NOMO-1 treated with DMSO at 0.1 percent for 48 hours (cell line): ENCODE results near the gene PRKCH.

Source experiments
- DNase-seq: peaks from one replicate; lab custom pipeline; 2025; ENCODE audit not compliant: unreplicated experiment; lab: John Stamatoyannopoulos, UW

Gene PRKCH

DNA sequence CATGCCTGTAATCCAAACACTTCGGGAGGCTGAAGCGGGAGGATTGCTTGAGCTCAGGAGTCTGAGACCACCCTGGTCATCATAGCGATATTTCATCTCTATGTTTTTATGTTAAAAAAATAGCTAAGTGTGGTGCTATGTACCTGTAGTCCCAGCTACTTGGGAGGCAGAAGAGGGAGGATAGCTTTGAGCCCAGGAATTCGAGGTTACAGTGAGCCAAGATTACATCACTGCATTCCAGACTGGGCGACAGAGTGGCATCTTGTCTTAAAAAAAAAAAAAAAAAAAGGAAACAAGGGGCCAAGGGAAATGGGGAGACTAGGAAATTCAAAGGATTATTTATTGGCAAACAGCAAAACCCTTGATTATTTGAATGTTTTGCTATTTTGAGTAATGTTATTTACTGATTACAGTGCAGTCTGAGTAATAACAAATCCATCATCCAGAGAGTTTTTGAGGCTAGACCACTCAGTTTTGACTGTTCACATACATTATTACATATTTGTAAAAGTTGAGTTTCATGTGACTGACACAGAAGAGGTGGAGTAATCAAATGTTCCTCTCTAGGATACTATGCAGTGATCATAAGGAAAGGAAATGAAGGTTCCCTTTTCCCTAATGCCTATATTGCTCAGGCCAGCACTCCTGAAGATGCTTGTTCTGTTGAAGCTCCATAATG lies 40.8 kb downstream of the PRKCH start:
- DNase-seq = no peak

DNA sequence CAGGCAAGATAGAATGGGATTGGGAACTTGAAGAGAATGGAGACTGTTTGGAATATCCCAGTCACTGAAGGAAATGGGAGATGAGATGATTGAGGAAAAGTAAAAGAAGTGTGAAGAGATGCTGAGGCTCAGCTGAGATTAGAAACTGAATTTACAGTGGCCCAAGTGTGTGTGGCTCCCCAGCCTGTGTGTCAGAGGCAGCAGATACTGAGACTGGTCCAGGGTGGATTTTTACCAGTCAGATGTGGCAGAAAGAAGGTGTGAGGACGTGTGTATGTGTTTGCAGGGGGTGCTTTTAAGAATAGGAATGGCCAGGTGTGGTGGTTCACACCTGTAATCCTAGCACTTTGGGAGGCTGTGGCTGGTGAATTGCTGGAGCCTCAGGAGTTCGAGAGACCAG lies 42.9 kb downstream of the PRKCH start:
- DNase-seq = no peak

DNA sequence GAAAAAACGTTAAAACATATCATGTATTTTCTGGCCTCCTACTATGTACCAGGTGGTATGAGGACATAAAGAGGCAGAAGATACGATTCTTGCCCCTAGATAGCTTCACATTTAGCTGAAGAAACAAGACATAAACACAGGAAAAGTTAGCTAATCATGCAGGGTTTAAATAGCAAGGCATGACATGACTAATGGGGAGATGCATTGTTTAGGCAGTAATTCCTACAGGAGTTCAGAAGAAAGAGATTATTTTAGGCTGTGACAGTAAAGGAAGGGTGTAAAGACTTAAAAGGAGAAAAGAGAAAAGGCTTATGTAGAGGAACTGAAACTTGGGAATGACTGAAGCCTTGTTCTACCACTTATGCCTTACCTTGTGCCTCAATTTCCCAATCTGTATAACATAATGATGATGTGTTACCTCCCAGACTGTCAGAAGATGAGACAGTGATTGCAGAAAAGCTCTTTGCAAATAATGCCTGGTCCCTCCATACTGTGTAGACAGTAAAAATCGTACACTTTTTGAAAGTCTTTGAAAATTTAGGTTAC lies 44.4 kb downstream of the PRKCH start:
- no peak for DNase-seq

DNA sequence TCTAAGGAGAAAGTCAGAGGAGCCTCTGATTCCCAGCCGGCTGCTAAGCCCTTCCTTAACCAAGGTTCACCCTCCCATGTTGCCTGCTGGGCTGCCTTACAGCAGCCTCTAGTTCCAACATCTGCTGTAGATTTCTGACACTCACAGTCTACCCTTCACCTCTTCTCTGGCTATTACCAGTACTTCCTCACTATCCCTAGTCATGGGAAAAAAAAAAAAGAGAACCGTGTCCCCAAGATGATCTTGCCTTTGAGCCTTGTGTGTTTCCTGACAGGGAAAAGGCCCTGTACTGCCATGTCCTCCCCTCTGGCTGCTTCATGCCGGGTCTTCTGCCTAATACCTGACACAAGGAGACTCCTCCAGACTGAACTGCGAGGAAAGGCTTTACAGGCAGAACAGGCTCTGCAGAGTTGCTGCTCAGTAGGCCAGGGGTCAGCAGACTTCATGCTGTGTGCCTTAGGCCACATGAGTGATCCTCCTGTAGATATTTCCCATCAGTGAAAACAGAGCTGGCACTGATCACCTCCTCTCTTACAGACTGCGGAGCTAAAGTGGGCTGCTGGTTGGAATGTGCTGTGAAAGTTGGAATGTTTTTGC lies 46.8 kb downstream of the PRKCH start:
- DNase-seq = no peak

DNA sequence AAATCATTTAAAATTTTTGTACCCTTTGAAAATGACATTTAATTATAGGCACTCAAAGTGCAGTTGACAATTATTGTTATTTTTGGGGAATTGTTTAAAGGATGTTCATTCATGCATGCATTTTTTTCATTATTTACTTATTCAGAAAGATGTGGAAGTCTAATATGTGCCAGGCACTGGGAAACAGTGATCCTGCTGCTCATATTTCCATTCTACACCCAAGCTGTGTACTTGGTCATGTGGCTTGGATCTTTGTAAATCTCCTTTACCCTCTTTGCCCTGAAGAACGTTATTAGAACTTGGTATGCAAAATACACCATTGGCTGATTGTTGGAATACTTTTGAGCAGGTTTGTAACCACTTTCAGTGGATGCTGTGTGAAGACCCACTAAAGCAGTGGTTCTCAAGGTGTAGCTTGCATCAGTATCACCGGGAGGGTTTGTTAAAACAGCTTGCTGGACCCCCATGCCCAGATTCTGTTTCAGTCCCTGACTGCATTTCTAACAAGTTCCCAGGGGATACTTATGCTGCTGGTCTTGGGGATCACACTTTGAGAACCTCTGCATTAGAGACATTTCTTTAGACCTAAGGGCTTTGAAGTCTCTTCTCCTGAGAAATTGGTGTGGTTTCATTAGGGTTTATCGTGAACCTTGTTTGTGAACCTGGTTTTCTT lies 47.5 kb downstream of the PRKCH start:
- no peak for DNase-seq

DNA sequence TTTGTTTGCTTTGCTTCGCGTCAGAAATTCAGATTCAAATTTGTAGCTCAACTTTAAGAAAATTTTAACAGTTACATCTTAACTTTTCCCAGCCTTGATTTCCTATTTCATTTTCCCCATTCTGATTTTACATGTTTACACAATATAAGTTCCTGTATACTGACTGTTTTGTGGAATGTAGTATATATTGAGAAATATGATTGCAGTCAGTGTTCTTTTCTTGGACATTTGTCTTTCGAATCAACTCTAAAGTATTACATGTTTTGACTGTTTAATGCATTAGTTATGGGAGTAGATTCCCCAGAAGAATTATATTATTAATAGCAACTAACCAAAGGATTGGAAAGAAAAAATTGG lies 48.1 kb downstream of the PRKCH start:
- DNase-seq = no peak

DNA sequence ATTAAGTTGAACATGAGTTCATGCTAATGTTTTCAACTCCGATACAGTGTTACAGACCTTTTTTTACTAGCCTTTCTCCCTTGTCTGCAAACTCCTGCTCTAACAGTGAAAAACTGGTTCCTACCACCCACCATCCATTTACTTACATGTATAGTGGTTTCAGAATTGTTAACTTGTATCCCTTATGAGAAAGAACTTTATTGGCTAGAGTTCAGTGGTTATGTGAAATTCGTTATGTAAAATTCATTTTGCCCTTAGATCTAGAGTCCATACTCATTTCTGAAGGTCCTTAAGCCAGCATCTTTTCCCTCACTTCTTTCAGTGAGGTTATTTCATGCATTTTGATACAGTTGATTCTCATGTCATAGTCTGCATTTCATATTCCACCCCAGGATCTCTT lies 51.0 kb downstream of the PRKCH start:
- no peak for DNase-seq

DNA sequence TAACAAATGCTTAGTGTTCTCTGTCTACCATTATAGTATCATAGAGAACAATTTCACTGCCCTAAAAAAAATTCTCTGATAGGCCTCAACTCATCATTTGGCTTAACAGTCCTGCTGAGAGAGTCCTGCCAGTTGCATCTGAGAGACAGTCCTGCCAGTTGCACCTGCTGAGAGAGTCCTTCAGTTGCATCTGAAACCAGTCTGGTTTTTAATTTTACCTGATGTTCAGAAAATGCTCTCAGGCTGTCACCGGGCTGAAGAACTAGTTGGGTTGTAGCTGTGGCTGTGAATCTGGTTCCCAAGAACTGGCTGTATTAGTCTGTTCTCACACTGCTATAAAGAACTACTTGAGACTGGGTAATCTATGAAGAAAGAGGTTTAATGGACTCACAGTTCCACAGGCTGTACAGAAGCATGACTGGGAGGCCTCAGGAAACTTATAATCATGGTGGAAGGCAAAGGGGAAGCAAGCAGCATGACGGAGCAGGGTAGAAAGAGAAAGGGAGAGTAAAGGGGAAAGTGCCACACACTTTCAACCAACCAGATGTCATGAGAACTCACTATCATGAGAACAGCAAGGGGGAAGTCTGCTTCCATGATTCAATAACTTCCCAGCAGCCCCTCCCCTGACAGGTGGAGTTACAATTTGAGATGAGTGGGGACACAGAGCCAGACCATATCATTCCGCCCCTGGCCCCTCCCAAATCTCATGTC lies 51.6 kb downstream of the PRKCH start:
- DNase-seq = no peak

DNA sequence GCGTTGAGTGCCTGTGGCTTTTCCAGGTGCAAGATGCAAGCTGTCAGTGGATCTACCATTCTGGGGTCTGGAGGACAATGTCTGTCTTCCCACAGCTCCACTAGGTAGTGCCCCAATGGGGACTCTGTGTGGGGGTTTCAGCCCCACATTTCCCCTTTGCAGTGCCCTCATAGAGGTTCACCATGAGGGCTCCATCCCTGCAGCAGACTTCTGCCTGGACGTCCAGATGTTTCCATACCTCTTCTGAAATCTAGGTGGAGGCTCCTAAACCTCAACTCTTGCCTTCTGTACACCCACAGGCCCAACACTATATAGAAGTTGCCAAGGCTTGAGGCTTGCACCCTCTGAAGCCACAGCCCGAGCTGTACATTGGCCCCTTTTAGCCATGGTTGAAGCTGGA lies 52.9 kb downstream of the PRKCH start:
- no peak for DNase-seq

DNA sequence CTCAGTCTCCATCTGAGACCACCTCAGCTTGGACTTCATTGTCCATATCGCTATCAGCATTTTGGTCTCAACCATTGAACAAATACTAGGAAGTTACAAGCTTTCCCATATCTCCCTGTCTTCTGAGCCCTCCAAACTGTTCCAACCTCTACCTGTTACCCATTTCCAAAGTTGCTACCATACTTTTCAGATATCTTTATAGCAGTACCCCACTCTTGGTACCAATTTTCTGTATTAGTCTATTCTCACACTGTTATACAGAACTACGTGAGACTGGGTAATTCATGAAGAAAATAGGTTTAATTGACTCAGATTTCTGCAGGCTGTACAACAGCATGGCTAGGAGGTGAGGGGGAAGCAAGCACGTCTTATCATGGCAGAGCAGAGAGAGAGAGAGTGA lies 53.8 kb downstream of the PRKCH start:
- DNase-seq = no peak

DNA sequence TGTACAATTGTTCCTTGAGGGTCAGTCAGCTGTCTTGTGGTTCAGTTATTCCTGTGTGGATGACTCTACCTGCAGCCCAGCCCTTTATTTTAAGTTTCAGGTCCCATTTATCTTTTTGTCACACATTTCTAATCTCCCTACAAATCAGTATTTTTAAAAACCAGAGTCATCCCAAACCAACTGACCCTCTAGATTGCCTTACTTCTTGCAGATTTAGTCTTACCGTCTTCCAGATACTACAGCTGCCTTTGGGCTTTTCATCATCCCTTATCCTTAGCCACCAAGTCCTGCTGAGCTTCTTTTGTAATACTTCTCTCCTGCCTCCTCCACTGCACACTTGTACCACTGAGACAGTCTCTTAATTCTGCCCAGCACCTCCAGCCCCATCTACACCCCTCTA lies 54.9 kb downstream of the PRKCH start:
- DNase-seq = no peak

DNA sequence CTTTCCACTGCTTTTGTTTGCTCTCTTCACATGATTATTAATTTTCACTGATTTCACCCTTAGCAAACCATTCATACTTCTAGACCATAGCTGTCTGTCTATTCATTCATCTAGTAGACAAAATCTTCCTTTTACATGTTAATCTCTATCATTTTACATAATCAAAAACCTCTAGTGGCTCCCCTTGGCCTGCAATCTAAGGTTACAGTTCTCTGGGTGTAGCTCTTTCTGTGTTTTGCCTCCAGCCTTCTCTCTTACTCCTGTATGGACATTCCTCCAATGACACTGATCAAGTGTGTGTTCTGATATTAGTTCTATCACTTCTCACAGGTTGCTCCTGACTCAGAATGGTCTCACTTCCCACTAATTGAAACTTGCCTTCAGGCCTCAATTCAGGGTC lies 56.4 kb downstream of the PRKCH start:
- no peak for DNase-seq

DNA sequence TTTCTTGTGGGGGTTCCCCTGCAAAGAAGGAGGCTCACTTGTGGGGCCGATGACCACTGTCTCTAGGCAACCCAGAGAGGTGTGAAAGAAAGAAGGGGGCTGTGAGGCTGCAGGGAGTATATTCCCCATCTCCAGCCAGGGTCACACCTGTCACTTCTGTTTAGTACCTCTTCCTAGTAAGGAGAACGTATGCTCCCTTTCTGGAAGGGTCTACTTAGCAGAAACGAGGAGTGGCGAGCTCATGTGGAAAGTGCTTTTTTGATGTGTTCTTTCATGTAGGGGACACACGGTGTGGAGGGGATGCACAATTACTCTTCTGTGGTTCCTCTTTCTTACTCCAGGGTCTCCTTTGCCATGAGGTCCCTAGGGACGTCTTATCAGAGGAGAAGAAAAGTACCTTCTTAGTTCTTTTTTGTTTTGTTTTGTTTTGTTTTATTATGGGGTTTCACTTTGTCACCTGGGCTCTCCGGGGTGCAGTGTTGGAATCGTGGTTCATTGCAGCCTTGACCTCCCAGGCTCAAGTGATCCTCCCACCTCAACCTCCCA lies 58.3 kb downstream of the PRKCH start:
- no peak for DNase-seq

DNA sequence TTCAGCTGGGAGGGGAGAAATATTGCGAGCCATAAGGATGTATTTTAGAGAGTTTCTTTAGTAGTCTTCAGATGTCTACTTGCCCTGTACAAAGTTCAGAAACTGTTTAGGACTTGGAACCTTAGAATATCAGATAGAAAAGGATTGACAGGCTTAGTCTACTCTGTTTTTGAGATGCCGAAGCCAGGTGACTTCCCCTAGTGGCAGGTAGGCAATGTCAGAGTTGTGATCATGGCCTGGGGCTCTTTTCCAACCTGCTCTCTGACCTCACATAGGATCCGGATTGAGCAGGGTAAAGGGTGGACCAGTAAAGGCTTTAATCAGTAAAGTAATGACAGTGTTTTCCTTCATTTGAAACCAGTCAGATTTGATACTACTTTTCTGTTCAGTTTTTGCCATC lies 59.6 kb downstream of the PRKCH start:
- no peak for DNase-seq

DNA sequence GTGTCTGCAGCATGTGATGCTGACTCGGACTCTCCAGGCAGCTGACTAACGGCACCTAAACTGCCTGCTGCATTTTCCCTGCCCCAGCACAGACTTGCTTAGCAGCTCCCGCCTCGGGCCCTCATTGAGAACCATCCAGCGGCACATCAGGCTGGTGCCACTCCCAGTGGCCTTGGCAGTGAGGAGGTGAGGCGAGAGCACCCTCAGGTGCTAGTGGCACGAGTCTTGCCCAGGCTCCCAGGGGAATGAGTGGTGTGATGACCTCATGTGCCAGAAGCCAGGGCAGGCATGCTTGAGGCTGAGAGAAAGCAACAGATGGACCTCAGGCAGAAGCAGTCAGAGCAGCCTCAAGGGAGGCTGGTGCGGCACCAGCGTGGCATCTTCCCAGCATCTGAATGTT lies 60.2 kb downstream of the PRKCH start:
- no peak for DNase-seq

DNA sequence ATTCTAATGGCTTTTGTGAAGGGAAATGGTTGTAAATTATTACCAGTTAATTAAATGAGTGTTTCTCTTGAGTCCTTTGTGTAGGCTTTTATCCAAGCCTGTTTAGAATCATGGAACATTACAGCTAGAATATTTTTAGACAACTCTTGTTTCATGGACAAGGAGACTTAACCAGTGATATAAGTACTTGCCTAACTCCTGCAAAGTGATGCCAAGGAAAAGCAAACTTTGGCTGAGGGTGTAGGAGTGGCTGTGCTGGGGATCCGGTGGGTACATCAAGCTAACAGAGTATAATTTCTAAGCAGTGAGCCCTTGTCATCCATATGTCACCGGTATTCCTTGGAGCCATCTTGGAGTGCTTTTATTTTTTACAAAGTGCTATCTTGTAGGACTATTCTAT lies 61.5 kb downstream of the PRKCH start:
- no peak for DNase-seq

DNA sequence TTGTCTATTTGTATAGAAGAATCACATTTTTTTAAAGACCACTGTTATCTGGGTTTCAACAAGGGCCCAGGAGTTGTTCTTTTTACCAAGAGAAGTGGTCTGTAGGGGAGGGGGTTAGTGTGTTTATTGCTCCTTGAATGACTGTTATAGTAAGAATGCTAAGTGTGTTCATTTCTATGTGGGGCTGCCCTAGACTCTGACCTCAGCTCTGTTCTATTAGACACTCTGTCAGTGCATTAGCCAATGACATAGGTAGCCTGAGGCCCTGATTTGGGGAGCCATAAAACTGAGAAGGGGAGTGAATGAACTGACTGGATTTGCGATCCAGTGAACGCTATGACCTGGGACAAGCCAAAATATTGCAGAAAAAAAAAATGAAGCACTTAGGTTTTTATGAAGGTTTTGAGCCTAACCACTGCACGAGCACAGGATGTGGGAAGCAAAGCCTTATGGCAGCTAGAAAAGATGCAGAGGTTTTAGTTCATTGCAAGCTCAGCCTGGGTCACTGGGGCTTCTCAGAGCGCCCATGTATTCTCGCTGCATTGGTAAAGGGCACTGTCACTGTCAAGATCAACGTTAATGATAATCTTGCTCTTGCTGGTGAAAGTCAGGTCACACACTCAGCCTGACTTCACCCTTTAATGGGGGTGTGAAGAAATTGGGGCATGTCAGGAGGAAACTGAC lies 63.8 kb downstream of the PRKCH start:
- no peak for DNase-seq

DNA sequence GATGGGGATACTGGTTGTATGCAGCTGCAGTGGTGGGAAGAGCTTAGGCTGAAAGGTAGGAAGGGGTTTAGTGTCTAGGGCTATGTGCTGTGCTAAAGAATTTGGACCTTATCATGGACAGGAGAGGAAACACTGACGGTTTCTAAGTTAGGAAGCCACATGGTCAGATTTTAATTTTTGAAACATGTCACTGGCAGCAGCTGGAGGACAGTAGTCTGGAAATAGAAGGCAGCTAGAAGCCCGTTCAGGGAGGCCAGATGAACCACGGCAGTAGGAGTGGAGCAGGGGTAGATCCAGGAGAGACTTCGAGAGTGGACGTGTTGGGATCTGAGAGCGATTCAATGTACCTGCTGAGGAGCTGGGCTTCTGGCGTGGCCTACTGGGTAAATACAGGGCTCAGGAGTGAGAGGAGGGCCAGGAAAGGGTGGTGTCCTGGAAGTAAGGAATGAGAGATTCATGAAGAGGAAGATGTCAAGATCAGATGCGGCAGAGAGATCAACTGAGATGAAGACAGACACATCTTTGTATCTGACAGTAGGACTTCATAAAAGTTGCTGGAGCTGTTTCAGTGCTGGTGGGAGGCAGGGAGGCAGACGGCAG lies 64.9 kb downstream of the PRKCH start:
- no peak for DNase-seq

DNA sequence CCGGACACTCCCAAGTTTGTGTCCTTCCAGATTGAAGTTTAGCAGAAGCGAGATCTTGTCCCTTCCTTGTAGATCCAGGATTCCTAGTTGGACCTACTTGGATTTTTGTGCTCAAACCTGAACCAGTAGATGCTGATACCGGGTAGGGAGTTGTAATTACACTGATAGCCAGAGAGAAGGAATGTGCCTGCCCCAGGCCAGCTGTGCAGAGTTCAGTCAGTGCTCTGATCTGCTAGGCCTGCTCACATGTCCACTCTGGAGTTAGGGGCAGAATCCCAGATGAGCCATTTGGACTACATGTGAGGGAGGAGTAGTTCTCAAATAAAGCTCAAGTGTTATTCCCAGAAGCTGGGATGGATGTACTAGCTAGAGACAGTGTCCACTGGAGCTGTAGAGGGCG lies 65.7 kb downstream of the PRKCH start:
- DNase-seq = no peak

DNA sequence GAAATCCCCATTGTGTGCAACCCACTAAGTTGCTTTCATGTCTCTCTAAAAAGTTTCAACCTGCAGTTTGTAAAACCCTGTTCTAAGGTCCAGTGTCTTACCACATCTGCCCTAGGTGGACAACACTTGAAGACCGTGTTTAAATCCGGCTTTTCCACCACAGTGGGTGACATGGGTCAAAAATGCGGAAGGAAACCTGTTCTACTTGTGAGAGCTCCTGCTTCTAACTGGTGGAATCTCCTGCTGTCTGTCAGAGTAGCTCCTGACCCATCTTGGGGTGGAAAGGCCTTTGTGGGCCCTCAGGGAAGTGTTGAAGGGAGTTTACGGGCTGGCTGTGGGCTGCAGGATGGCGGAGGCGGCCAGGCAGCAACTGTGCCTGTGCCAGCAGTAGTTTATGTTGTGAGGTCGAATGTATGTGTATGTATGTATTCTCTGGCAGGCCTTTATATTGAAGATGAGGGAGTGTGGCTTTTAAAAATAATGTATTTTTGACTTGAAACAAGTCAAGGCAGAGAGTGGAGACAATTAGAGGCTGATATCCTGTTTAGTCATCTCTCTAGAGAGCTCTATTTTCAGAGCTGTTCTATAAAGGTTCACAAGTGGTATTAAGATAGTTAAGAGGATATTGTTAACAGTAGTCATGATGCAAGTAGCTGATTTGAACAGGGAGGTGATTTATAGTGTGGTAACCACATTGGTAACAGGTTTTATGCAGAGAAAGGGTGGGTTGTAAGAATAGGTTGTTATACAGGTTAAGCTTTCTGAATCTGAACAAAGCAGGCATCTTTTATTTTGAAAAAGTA lies 67.0 kb downstream of the PRKCH start:
- peak; percentile 65 for DNase-seq
